ENCODE data around the gene WBP1L. TPM values are rescaled to one million over a fixed set of nuclear protein-coding genes. Genes with fewer than 3 reads are reported as not detected.

Gene WBP1L
- total and polyA plus RNA-seq, 2 of the 13 experiments (the other 11 are each of a cell fraction or from before 2014, with no cell fraction given): 8.3 to 12.3 TPM

- peak; percentile 77; the same call in 1 of the 2 replicates for TF ChIP-seq ZNF609 (CRISPR knock-in tag; IDR thresholded peaks at IDR 0.05; ENCODE audit: borderline replicate concordance)
- TF ChIP-seq HDAC2 (CRISPR knock-in tag; IDR thresholded peaks at IDR 0.05): peak; percentile 88
- 0 out of 2 replicates have a peak, but pooled peaks have one; percentile 28 for TF ChIP-seq ZNF616 (CRISPR knock-in tag; IDR thresholded peaks at IDR 0.05; ENCODE audit: low read depth)
- TF ChIP-seq GATAD1 (CRISPR knock-in tag; IDR thresholded peaks at IDR 0.05): peak; percentile 66
- TF ChIP-seq REPIN1 (CRISPR knock-in tag; IDR thresholded peaks at IDR 0.05; ENCODE audit: borderline replicate concordance, low read depth): peak; percentile 66; the same call in 1 of the 2 replicates
- no peak for TF ChIP-seq DMTF1 (CRISPR knock-in tag; IDR thresholded peaks at IDR 0.05)
- no peak for TF ChIP-seq CBX1 (IDR thresholded peaks at IDR 0.05; ENCODE audit: low read depth)
- no peak for TF ChIP-seq USF2 (IDR thresholded peaks at IDR 0.05; ENCODE audit: low read depth, low read length)
- TF ChIP-seq USF2 (CRISPR knock-in tag; IDR thresholded peaks at IDR 0.05; ENCODE audit: borderline replicate concordance): 0 out of 2 replicates have a peak, but pooled peaks have one; percentile 20
- TF ChIP-seq ZNF501 (CRISPR knock-in tag; IDR thresholded peaks at IDR 0.05): peak; percentile 75
- TF ChIP-seq XBP1 (CRISPR knock-in tag; IDR thresholded peaks at IDR 0.05): peak; percentile 60; the same call in 1 of the 2 replicates
- TF ChIP-seq ZNF180 (CRISPR knock-in tag; IDR thresholded peaks at IDR 0.05; ENCODE audit: borderline replicate concordance, low read depth): no peak
- TF ChIP-seq TAF15 (IDR thresholded peaks at IDR 0.05; ENCODE audit: low read depth, low read length, poor library complexity, severe bottlenecking): no peak
- TF ChIP-seq ZFY (CRISPR knock-in tag; IDR thresholded peaks at IDR 0.05): peak; percentile 76
- peak; percentile 8; the same call in 1 of the 2 replicates for TF ChIP-seq ARNT2 (CRISPR knock-in tag; IDR thresholded peaks at IDR 0.05; ENCODE audit: low read depth)
- no peak for TF ChIP-seq ZNF17 (CRISPR knock-in tag; IDR thresholded peaks at IDR 0.05)
- peak; percentile 60 for TF ChIP-seq RCOR2 (CRISPR knock-in tag; IDR thresholded peaks at IDR 0.05)
- 0 out of 2 replicates have a peak, but pooled peaks have one; percentile 17 for TF ChIP-seq ZNF564 (CRISPR knock-in tag; IDR thresholded peaks at IDR 0.05)
- peak; percentile 38; the same call in 1 of the 2 replicates for TF ChIP-seq MYC (CRISPR knock-in tag; IDR thresholded peaks at IDR 0.05; ENCODE audit: borderline replicate concordance)
- peak; percentile 85; the same call in 1 of the 2 replicates for TF ChIP-seq ZNF296 (CRISPR knock-in tag; conservative IDR thresholded peaks at IDR 0.05)
- peak; percentile 70 for TF ChIP-seq MED1 (CRISPR knock-in tag; IDR thresholded peaks at IDR 0.05)
These were observed 71.3 kb downstream of the WBP1L start (continued) for GRCh38 chr10:102814873-102815661.
